ENCODE measurements around the gene TUBB2A. TPM values are rescaled to one million over a fixed set of nuclear protein-coding genes. Genes with fewer than 3 reads are reported as not detected.

TUBB2A gene
- total RNA-seq, 4 donors from 2014 or later: 35.9 to 149 (median 93.5) TPM

GRCh38 chr6:3117912-3118352 is 39.4 kb downstream of the TUBB2A start:
- 7 to 12% methylated on average over 5 to 6 of the region's 8 CpGs for WGBS, 2 donors
- intact Hi-C loops (cut with DNase I): no loop called here

GRCh38 chr6:3114377-3114776 is 43.0 kb downstream of the TUBB2A start:
- 91 to 92% methylated on average over 4 to 6 of the region's 6 CpGs for WGBS, 2 donors
- Histone ChIP-seq H3K4me3 (no peak overlapping the region), H3K9me3 (no peaks in the 10 kb centered on the region), H3K27ac (no peak overlapping the region), H3K36me3 (peaks cover 0 to 66% (median 18%) of the 10 kb centered on the region in 3 donors), H3K27me3 (no peaks in the 10 kb centered on the region), H3K4me1 (peaks cover 4 to 22% (median 9%) of the 10 kb centered on the region in 3 donors)
- no peak for DNase-seq
- intact Hi-C loops (cut with DNase I): no loop called here
- TF ChIP-seq CTCF (IDR thresholded peaks at IDR 0.05): no peak
- no peak for TF ChIP-seq POLR2A (IDR thresholded peaks at IDR 0.05)

More at GRCh38 chr6:3117912-3118352, 39.4 kb downstream of the TUBB2A start:
- Histone ChIP-seq H3K9me3 (no peaks in the 10 kb centered on the region), H3K27me3 (no peaks in the 10 kb centered on the region), H3K4me3 (peak overlapping the region; percentile 78 to 100 (median 84)), H3K4me1 (peaks cover 16 to 32% (median 16%) of the 10 kb centered on the region in 3 donors), H3K36me3 (peaks cover 0 to 31% (median 9%) of the 10 kb centered on the region in 3 donors), H3K27ac (peak overlapping the region; percentile 96 to 99 (median 98))
- TF ChIP-seq POLR2A (IDR thresholded peaks at IDR 0.05): no peak
- TF ChIP-seq CTCF (IDR thresholded peaks at IDR 0.05): no peak
- DNase-seq: no peak

- DNase-seq: no peak
- Histone ChIP-seq H3K27ac (no peak overlapping the region), H3K27me3 (no peaks in the 10 kb centered on the region), H3K4me3 (no peak overlapping the region), H3K4me1 (peaks cover 0 to 6% (median 0%) of the 10 kb centered on the region in 3 donors), H3K36me3 (peaks cover 14 to 99% (median 41%) of the 10 kb centered on the region in 3 donors), H3K9me3 (no peaks in the 10 kb centered on the region)
- intact Hi-C loops (cut with DNase I): no loop called here
- 36 to 48% methylated on average over 3 of the region's 3 CpGs for WGBS, 2 donors
- no peak for TF ChIP-seq POLR2A (IDR thresholded peaks at IDR 0.05)
- no peak for TF ChIP-seq CTCF (IDR thresholded peaks at IDR 0.05)
Measured at GRCh38 chr6:3109761-3110160, 47.6 kb downstream of the TUBB2A start.

GRCh38 chr6:3108746-3109414 is 48.5 kb downstream of the TUBB2A start:
- intact Hi-C loops (cut with DNase I): no loop called here
- H3K27me3 ChIP-seq: no peaks in the 10 kb centered on the region
- H3K4me1 ChIP-seq: peaks cover 0 to 6% (median 0%) of the 10 kb centered on the region in 3 donors
- WGBS, 2 donors: 82 to 86% methylated on average over 4 to 10 of the region's 10 CpGs
- no peak overlapping the region for H3K4me3 ChIP-seq
- peaks cover 14 to 99% (median 45%) of the 10 kb centered on the region in 3 donors for H3K36me3 ChIP-seq
- no peak overlapping the region for H3K27ac ChIP-seq
- TF ChIP-seq CTCF (IDR thresholded peaks at IDR 0.05) (no peak), POLR2A (IDR thresholded peaks at IDR 0.05) (no peak)
- DNase-seq: no peak
- H3K9me3 ChIP-seq: no peaks in the 10 kb centered on the region

Other genes with a start within 250 kb of the TUBB2A start
- gene SERPINB6, start 186.0 kb downstream of the TUBB2A start, total RNA-seq: 10 to 100 TPM; 76.6 to 95.7 (median 84.4) TPM
- gene NQO2, start 157.7 kb downstream of the TUBB2A start, total RNA-seq: 10 to 100 TPM; 18.7 to 38.3 (median 26.5) TPM
- gene RIPK1, start 89.0 kb downstream of the TUBB2A start, total RNA-seq: 10 to 100 TPM; 17.7 to 25.7 (median 20.9) TPM
- gene BPHL, start 38.8 kb downstream of the TUBB2A start, total RNA-seq: 10 to 100 TPM; 10.1 to 26.0 (median 11.8) TPM
- 1 to 10 TPM; 1.6 to 5.0 (median 3.2) TPM for gene TUBB2B, start 70.1 kb upstream of the TUBB2A start, total RNA-seq
- 10 to 100 TPM in 3 of 4 donors, 1 to 10 TPM in 1; 9.4 to 36.0 (median 14.9) TPM for gene PSMG4, start 101.4 kb upstream of the TUBB2A start, total RNA-seq

Data from esophagus squamous epithelium (tissue), 5 donors.